ENCODE measurements around the gene EFCAB10.

- TF ChIP-seq, protein P1, sequence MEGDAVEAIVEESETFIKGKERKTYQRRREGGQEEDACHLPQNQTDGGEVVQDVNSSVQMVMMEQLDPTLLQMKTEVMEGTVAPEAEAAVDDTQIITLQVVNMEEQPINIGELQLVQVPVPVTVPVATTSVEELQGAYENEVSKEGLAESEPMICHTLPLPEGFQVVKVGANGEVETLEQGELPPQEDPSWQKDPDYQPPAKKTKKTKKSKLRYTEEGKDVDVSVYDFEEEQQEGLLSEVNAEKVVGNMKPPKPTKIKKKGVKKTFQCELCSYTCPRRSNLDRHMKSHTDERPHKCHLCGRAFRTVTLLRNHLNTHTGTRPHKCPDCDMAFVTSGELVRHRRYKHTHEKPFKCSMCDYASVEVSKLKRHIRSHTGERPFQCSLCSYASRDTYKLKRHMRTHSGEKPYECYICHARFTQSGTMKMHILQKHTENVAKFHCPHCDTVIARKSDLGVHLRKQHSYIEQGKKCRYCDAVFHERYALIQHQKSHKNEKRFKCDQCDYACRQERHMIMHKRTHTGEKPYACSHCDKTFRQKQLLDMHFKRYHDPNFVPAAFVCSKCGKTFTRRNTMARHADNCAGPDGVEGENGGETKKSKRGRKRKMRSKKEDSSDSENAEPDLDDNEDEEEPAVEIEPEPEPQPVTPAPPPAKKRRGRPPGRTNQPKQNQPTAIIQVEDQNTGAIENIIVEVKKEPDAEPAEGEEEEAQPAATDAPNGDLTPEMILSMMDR (conservative IDR thresholded peaks at IDR 0.05; ENCODE audit: low read depth, low read length), result peak; percentile 37
- no peak for TF ChIP-seq EZH2 (IDR thresholded peaks at IDR 0.05; ENCODE audit: borderline replicate concordance, low read depth, low read length, poor library complexity, severe bottlenecking)
Measured at GRCh38 chr7:105594034-105594433, 12.7 kb upstream of the EFCAB10 start.
